ENCODE measurements around the gene RNPEPL1.

The RNPEPL1 gene

DNA sequence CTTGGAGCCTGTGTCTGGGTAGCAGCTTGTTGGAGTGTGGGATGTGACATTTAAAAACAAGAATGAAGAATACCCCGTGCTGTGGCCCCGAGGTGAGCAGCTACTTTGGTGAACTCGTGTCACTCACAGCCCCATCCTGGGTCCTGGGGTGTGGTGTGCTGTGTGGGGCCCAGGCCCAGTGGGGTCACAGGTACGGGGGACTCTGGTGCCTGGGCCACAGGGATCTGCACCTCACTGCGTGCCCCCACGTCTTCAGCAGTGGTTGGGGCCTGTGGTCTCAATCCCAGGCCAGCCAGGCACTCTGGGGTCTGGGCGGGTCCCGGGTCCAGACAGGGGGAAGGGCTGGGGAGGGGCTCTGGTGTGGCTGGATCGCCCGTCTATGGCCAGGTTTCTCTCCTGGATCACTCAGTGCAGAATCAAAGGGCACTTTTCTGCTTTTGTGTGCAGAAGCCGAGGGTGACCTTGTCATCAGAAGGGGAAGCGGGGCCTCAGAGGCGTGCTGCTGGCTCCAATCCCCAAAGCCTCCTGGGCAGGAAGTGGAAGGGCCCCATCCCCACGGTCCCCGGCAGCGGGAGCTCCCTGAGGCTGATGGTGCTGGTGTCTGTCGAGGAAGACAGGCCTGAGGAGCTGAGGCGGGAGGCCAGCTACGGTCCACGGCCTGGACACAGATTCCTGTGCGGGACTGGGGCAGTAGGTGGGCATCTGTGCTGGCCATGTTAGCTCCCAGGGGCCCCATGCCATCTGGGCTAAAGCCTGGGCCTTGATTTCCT is 58.4 kb downstream of the RNPEPL1 start:
- DNase-seq (ENCODE audit: low read depth), result no peak

GRCh38 chr2:240627736-240628506 is 59.6 kb downstream of the RNPEPL1 start:
- DNase-seq (ENCODE audit: low read depth), result no peak

- DNase-seq (ENCODE audit: low read depth), result no peak
These were observed 60.2 kb downstream of the RNPEPL1 start for GRCh38 chr2:240628507-240628807.

- no peak for DNase-seq (ENCODE audit: low read depth)
These were observed 60.7 kb downstream of the RNPEPL1 start for GRCh38 chr2:240628808-240629618.

- no peak for DNase-seq (ENCODE audit: low read depth)
These were observed 61.3 kb downstream of the RNPEPL1 start for GRCh38 chr2:240629619-240629967.

DNA sequence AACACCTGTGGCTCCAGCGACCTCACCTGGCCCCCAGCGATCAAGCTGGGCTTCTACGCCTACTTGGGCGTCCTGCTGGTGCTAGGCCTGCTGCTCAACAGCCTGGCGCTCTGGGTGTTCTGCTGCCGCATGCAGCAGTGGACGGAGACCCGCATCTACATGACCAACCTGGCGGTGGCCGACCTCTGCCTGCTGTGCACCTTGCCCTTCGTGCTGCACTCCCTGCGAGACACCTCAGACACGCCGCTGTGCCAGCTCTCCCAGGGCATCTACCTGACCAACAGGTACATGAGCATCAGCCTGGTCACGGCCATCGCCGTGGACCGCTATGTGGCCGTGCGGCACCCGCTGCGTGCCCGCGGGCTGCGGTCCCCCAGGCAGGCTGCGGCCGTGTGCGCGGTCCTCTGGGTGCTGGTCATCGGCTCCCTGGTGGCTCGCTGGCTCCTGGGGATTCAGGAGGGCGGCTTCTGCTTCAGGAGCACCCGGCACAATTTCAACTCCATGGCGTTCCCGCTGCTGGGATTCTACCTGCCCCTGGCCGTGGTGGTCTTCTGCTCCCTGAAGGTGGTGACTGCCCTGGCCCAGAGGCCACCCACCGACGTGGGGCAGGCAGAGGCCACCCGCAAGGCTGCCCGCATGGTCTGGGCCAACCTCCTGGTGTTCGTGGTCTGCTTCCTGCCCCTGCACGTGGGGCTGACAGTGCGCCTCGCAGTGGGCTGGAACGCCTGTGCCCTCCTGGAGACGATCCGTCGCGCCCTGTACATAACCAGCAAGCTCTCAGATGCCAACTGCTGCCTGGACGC is 61.9 kb downstream of the RNPEPL1 start:
- DNase-seq (ENCODE audit: low read depth), result no peak
